HG03558 (cell line): Measurements from ENCODE around the gene COL4A4.
A peak's percentile ranks its signal among the peaks of the same experiment; 100 is the strongest.

ENCODE experiments used
- ATAC-seq: cut with Tn5 transposase; IDR thresholded peaks from one replicate; pipeline ENCODE4 v1.9.1; 2021; ENCODE audit warnings: moderate number of reproducible peaks; ENCODE audit not compliant: unreplicated experiment; ENCODE audit errors: extremely low read depth

Gene COL4A4

DNA sequence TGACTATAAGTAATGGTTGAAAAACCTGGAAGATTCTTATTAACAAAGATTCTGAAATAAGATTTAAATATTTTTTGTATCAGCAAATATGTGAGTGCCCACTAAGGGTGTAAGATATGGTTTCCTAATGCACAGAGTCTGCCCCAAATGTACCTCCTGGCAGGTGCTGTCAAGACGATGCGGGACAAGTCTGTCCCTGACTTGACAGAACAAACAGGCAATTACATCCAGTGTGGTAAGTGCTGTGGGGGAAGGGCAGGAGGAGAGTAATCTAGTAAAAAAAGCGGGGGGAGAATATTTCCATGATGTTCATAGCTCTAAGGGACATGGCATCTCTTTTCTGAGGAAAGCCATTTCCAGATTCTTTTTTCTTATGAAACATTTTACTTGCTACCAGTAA is 127.5 kb downstream of the COL4A4 start:
- ATAC-seq, result no peak

- no peak for ATAC-seq
These were observed 128.2 kb downstream of the COL4A4 start for GRCh38 chr2:227035711-227036367.

DNA sequence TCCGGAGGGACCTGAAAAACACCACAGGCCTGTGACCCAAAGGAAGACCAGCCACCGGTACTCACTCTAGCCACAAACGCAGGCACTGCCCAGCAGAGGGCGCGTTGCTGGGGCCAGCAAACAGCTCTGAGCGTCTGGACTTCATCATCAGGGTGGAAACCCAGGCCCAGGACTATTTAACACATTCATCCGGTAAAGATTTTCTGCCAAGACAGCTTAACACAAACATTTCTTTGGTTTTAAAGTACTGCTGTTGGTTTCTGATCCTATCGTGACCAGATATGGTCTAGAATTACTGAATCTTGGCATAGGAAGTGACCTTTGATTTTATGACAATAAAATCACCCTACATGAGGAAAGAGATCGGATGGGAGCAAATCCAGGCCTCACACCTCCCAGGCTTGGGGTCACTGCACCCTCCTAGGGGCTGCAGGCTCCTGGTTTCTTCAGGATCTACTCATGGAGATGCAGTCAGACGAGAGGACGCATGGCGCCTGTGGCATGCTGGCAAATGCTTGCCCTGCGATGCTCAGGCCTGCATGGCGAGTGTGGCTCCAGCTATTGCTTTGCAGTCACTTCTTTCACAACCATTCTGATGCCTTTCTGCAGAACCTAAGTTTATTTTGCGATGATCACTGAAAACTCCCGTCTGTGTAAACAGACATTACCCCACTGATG is 130.4 kb downstream of the COL4A4 start:
- ATAC-seq, result no peak

GRCh38 chr2:227031379-227031778 is 132.6 kb downstream of the COL4A4 start:
- no peak for ATAC-seq

- ATAC-seq, result no peak
These were observed 133.2 kb downstream of the COL4A4 start for GRCh38 chr2:227030789-227031188.

DNA sequence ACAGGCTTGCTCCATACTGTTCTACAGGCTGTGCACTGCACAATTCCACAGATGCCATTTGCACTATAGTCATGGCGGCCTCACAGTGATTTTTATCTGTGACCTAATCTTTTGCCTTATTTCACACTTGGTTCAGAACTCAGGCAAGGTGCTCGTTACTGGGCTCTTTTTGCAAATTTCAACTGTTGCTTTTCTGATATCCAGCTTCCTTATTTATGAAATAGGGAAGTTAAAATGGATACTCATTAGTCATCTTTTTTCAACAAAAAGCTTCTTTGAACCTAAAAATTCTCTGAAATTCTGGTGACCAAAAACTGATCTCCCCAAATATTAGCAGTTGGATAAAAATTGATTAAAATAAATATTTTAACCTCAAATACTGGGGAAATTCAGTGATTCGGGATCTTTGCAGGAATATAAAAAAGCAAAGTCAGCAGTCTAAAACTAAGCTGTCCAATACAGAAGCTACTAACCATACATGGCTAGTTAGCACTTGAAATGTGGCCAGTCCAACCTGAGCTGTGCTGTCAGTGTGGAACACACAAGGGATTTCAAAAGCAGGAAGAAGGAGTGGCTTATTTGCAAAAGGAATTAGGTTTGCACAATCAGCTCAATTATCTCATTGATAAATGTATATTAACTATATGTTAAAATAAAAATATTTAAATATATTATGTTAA is 134.4 kb downstream of the COL4A4 start:
- ATAC-seq, result no peak

- peak; percentile 75 for ATAC-seq
These were observed 138.5 kb downstream of the COL4A4 start for GRCh38 chr2:227025510-227025909.

DNA sequence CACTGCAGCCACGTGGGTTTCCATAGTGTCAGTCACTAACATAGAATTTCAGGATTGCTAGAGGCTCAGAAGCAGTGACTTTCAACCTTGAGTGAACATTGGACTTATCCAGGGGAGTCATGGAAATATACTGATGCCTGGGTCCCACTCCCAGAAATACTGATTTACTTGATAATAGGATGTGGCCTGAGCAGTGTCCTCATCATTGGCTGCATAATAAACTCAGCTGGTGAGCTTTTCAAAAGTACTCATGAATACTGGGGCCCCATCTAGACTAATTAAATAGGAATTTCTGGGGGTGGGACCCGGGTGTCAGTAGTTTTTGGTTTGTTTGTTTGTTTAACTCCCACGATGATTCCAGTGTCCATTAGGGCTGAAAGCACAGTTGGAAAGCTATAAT is 141.4 kb downstream of the COL4A4 start:
- ATAC-seq, result no peak

- no peak for ATAC-seq
These were observed 143.6 kb downstream of the COL4A4 start for GRCh38 chr2:227020416-227020815.

DNA sequence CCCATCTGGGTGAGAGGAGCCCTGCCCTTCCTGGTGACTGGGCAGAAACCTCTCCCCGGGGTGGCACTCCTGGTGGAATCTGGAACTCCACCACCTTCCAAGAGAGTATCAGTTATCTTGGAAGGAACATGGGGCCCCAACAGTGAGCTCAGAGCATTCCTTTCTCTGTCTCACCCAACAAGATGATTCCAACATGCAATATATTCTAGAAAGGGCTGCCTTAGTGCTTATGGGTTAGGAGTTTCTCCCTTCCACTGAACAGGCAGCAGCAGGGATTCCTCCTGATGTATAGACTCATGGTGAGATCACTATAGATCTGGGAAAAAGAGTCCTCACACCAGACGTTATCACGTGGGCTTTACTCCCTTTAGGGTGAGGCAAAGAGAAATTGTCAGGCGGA is 147.1 kb downstream of the COL4A4 start:
- no peak for ATAC-seq

DNA sequence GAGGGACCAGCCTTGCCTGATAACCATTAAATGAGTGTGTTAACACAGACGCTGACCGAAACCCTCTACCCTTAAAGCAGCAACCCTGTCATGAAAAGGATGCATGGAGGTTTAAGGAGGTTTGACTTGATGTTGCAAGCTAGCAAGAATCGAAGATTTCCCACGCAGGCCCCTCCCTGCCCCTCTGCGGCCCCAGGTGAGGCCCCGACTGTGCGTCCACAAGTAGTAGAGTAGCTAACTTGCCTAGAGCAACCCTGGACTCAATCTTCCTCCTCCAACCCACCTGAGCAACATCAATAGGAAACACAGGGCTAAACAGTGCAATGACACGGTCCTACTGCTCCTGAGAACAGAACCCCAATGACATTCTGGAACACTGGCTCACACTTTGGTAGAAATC is 150.1 kb downstream of the COL4A4 start:
- ATAC-seq, result no peak

- no peak for ATAC-seq
These were observed 150.7 kb downstream of the COL4A4 start for GRCh38 chr2:227013330-227013729.

DNA sequence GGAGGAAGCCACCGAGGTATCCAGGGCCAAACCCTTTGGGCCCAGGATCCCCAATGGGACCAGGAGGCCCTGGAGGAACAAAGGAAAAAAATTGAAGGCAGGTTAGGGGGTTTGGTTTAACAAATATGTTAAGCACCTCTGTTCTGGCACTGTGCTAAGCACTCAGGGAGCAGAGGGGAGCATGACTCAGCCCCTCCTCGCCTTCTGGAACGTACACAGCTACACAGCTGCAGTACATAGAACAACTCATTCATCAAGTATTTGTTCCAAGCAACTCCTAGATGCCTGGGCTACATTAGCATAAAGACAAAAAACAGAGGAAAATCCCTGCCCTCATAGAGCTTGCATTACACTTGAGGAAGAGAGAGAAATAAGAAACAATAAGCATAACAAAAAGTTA is 153.6 kb downstream of the COL4A4 start:
- no peak for ATAC-seq

GRCh38 chr2:227007940-227008339 is 156.1 kb downstream of the COL4A4 start:
- no peak for ATAC-seq

GRCh38 chr2:227007148-227007547 is 156.9 kb downstream of the COL4A4 start:
- ATAC-seq, result no peak

GRCh38 chr2:227006189-227006897 is 157.7 kb downstream of the COL4A4 start:
- no peak for ATAC-seq

DNA sequence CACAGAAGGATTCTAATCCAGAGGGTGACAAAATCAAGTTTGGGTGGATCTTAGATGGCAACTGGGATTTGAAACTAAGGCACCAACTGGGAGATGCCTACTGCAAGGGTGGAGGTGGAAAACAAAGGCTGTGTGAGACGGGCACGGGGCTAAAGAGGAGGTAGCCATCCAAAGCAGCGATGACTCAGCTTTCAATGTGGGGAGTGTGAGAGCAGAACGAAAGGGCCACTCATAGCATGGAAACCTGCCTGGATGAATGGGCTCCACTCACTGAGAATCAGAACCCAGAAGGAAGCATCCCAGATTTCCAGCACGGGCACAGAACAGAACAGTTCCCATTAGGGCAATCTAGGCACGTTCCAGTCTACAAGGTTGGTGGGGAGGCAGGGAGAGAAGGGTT is 159.5 kb downstream of the COL4A4 start:
- ATAC-seq, result no peak

GRCh38 chr2:227000123-227000522 is 163.9 kb downstream of the COL4A4 start:
- no peak for ATAC-seq

DNA sequence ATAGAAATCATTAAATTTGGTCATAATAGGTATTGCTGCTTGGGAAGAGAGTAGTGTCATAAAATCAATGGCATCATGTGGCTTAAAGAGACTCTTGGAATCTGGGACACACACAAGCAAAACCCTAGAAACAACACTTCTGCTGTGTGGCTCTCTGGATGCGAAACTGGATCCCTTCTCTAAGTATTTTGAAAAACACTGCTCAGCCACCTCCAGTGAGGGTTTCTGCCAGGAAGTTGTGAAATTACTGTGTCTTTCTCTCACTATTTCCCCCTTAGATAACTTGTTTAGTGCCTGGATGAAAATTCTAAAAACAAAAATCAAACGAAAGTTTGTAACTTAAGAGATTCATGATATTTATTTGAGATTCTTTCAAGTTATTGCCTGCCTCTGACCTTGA is 164.3 kb downstream of the COL4A4 start:
- no peak for ATAC-seq

DNA sequence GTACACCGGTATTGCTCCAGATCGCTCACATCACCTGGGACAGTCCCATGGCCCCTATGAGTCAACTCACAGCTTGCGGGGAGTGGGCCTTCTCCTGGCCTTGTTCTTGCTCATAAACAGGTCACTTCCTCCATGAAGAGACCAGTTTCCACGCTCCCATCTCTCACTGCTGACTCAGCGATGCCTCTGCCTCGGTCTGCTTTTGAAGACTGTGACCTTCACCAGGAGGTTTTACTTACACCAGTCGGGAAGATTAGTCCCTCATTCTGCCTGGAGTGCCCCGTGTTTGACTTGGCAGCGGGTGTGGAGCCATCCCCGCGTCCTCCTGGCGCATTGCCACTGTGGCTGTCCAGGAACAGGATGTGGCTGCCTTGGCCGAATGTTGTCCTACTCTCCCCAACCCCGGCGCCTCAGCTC is 168.4 kb downstream of the COL4A4 start:
- ATAC-seq, result no peak

GRCh38 chr2:226994775-226995174 is 169.2 kb downstream of the COL4A4 start:
- no peak for ATAC-seq
